ENCODE measurements around the gene AKR1C2.
"Not testable (repeated sequence)": the region's sequence is repeated elsewhere in the genome, so short reads cannot be mapped to it uniquely, and the experiment has no call there.

AKR1C2 gene

DNA sequence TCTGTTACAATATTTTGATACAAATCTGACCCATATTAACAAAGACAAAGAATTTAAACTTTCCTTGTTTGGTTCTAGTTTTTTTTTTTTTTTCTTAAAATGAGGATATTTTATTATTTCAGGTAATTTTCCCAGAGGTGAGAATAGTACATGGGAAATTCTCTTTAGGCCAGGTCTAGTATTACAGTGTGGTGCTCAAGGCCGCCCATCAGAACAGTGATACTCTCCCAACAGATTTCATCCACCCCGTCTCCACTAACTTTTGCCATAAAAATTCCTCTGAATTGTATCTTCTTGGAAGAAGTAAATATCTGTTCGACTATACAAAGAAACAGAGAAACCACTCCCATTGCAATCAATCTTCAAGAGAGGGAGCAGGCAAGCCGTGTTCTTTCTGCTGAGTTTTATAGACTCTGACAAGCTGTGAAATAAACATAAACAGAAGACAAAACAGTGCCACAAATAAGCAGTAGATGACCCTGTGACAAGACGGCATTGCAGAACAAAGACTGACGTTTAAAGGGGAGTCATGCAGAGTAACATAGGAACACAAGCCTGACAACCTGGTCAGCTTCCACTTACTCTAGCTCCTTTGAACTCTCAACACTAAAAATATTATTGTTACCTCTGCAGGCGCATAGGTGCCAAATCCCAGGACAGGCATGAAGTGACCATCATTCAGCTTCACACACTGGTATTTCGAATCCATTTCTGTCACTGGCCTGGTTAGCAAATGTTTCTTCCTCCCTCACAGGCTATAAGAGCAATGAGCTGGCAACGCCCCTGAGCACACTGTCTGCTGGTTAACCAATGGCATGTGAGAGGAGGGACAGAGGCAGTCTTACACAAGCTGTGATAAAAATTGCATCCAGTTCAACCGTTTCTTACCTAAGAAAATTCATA, at the start of gene AKR1C2:
TSS of gene AKR1C2 (minus strand) at position 731 of the 903 bp plus-strand sequence. CDS start at position 709, 22 bp downstream.
- not testable (repeated sequence) for H3K36me3 Mint-ChIP-seq (ENCODE audit: low read depth); H3K9me3 Mint-ChIP-seq; H3K4me1 Mint-ChIP-seq (ENCODE audit: low read depth); DNase-seq (ENCODE audit: low spot score); H3K27me3 Mint-ChIP-seq (ENCODE audit: low read depth); H3K27ac Mint-ChIP-seq; H3K4me3 Mint-ChIP-seq

DNA sequence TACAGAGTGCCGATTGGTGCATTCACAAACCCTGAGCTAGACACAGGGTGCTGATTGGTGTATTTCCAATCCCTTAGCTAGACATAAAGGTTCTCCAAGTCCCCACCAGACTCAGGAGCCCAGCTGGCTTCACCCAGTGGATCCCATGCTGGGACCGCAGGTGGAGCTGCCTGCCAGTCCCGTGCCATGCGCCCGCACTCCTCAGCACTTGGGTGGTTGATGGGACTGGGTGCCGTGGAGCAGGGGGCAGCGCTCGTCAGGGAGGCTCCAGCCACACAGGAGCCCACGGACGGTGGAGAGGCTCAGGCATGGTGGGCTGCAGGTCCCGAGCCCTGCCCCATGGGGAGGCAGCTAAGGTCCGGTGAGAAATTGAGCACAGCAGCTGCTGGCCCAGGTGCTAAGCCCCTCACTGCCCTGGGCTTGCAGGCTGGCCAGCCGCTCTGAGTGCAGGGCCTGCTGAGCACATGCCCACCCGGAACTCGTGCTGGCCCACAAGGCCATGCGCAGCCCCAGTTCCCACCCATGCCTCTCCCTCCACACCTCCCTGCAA, 49.4 kb upstream of the AKR1C2 start:
- not testable (repeated sequence) for H3K27me3 Mint-ChIP-seq (ENCODE audit: low read depth); H3K4me3 Mint-ChIP-seq

DNA sequence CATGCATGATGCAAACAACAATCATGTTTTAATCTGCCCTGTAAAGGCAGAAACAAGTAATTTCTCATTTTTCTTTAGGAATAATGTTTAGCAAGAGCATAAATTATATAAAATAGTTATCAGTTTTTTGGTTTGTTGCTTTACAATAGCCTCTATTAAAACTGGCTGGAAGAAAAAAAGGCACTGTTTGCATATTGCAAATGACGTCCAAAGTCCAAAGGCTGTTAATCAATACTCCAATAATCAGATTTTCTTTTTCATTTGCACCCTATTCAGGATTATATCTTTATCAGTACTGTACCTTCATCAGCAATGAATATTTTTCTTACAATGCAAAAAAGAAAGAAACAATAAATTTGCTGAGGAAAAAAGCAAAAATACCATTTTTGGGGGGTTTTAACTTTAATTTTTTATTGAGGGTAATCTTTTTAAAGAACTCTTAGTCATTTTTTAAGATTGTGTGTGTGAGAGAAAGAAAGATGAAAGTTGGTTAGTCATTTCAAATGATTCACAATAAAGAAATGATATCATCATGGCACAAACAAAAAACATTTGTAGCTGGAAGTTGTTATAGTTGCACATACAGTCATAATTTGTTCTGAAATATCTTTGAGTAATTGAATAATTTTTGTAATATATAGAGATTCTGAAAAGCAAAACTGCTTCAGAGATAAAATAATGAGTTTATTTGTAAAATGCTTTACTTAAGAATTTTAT, 44.4 kb upstream of the AKR1C2 start:
- H3K4me1 Mint-ChIP-seq (ENCODE audit: low read depth): no peaks in the 10 kb centered on the region

More for the DNA sequence above, 49.4 kb upstream of the AKR1C2 start:
- not testable (repeated sequence) for H3K27ac Mint-ChIP-seq; H3K4me1 Mint-ChIP-seq (ENCODE audit: low read depth); H3K36me3 Mint-ChIP-seq (ENCODE audit: low read depth); H3K9me3 Mint-ChIP-seq; DNase-seq (ENCODE audit: low spot score)

DNA sequence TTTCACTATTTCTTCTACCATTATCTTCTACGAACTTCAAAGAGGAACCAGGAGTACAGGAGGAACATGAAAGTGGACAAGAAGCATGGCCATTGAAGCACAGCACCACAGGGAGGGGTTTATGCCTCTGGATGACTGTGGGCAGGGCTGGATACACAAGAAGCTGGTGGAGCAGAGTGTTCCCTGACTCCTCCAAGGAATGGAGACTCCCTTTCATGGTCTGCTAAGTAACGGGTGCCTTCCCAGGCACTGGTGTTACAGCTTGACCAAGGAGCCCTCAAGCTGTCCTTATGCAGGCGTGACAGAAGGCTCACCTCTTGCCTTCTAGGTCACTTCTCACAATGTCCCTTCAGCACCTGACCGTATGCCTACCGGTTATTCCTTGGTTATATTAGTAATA, 43.4 kb upstream of the AKR1C2 start:
- H3K27me3 Mint-ChIP-seq (ENCODE audit: low read depth); DNase-seq (ENCODE audit: low spot score); H3K36me3 Mint-ChIP-seq (ENCODE audit: low read depth); H3K27ac Mint-ChIP-seq; H3K4me1 Mint-ChIP-seq (ENCODE audit: low read depth); H3K4me3 Mint-ChIP-seq; H3K9me3 Mint-ChIP-seq: not testable (repeated sequence)

More for the DNA sequence above, 44.4 kb upstream of the AKR1C2 start:
- Mint-ChIP-seq H3K27me3 (ENCODE audit: low read depth) (no peaks in the 10 kb centered on the region), H3K27ac (no peak overlapping the region), H3K9me3 (no peaks in the 10 kb centered on the region), H3K36me3 (ENCODE audit: low read depth) (no peaks in the 10 kb centered on the region), H3K4me3 (no peak overlapping the region)
- DNase-seq (ENCODE audit: low spot score): no peak

DNA sequence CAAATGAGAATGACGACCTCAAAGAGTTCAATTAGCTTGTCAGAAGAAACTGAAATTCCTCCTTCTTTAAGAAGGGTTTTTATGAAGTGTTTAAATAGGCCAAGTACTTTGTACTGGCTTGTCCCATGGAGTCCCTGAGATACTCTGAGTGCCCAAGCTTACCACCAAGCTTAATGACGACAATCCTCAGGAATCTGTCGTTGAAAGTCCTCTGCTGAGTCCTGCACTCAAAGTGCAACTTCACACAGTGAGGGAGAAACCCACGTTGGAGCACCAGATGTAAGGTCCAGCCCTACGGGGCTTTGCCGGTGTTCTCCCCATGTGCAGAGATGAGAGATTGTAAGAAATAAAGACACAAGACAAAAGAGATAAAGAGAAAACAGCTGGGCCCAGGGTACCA, 42.8 kb upstream of the AKR1C2 start:
- DNase-seq (ENCODE audit: low spot score): no peak
- Mint-ChIP-seq H3K4me1 (ENCODE audit: low read depth) (no peaks in the 10 kb centered on the region), H3K36me3 (ENCODE audit: low read depth) (no peaks in the 10 kb centered on the region), H3K27ac (no peak overlapping the region), H3K27me3 (ENCODE audit: low read depth) (no peaks in the 10 kb centered on the region), H3K9me3 (no peaks in the 10 kb centered on the region), H3K4me3 (no peak overlapping the region)

DNA sequence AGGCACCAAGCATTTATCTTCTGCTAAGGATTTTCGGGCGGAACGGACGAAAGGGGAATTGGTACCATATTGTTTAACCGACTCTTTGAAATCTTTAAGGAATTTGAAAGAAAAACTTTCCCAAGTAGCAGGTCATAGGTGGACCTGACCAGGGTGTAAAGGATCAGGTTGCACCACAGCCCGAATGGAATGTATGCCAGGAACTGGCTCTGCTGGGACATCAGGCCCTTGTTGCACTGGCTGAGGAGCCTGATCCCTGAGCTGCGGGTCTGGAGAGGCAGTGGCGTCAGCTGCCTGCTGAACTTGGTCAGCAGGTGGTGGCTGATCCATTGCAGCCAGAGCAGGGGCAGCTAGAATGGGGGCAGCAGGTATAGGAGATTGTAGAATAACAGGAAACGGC, 41.4 kb upstream of the AKR1C2 start:
- Mint-ChIP-seq H3K4me1 (ENCODE audit: low read depth) (no peaks in the 10 kb centered on the region), H3K27me3 (ENCODE audit: low read depth) (no peaks in the 10 kb centered on the region), H3K36me3 (ENCODE audit: low read depth) (no peaks in the 10 kb centered on the region), H3K4me3 (no peak overlapping the region), H3K9me3 (no peaks in the 10 kb centered on the region), H3K27ac (no peak overlapping the region)
- no peak for DNase-seq (ENCODE audit: low spot score)

DNA sequence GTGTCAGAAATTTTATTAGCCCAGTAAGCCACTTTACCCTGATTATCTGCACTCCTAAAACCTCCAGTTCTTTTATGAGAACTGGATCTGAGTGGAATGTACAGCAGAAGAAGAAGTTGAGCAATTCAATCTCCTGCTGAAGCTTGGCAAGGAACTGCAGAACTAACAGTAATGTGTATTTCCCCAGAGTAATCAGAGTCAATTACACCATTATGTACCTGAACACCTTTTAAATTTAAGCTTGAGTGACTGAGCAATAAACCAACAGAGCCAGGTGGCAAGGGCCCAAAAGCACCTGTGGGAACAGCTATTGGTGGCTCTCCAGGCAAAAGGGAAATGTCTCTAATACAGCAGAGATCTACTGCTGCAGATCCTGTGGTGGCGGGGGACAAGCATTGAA, 40.1 kb upstream of the AKR1C2 start:
- no peaks in the 10 kb centered on the region for H3K36me3 Mint-ChIP-seq (ENCODE audit: low read depth)
- no peak overlapping the region for H3K4me3 Mint-ChIP-seq
- DNase-seq (ENCODE audit: low spot score): no peak
- no peaks in the 10 kb centered on the region for H3K4me1 Mint-ChIP-seq (ENCODE audit: low read depth)
- H3K9me3 Mint-ChIP-seq: no peaks in the 10 kb centered on the region
- H3K27me3 Mint-ChIP-seq (ENCODE audit: low read depth): no peaks in the 10 kb centered on the region
- no peak overlapping the region for H3K27ac Mint-ChIP-seq

DNA sequence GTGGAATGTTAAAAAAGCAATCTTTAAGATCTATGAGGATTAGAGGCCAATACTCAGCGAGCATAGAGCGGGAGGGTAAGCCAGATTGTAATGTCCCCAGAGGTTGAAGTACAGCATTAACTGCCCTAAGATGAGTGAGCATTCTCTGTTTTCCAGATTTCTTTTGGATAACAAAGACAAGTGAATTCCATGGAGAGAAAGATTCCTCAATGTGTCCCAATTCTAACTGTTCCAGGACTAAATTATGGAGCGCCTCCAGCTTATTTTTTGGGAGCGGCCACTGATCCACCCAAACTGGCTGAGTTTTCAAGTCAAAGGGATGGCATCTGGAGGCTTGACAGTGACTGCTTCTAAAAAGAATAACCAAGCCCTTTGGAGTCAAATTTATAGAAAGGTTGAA, 39.3 kb upstream of the AKR1C2 start:
- no peaks in the 10 kb centered on the region for H3K9me3 Mint-ChIP-seq
- H3K36me3 Mint-ChIP-seq (ENCODE audit: low read depth): no peaks in the 10 kb centered on the region
- no peak for DNase-seq (ENCODE audit: low spot score)
- H3K27ac Mint-ChIP-seq: no peak overlapping the region
- no peaks in the 10 kb centered on the region for H3K27me3 Mint-ChIP-seq (ENCODE audit: low read depth)
- no peak overlapping the region for H3K4me3 Mint-ChIP-seq
- no peaks in the 10 kb centered on the region for H3K4me1 Mint-ChIP-seq (ENCODE audit: low read depth)

DNA sequence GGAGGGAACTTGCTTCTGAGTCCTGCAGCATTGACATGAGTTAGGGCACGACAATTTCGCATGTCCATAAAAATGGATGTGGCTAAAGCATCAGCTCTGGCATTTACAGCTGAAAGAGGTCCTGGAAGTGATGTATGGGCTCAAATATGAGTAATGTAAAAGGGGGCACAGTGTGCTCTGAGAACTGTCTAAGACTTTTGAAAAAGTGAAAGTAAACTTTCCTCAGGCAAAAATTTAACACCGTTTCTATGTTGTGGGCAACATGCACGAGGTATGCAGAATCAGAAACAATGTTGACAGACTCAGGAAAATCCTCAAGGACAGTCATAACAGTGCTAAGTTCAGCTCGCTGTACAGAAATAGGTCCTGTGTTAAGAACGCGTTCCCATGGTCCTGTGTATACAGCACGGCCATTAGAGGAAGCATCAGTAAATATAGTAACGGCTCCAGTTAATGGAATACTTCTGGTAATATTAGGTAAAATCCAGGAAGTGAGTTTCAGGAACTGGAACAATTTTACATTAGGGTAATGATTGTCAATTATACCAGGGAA, 37.9 kb upstream of the AKR1C2 start:
- Mint-ChIP-seq H3K27me3 (ENCODE audit: low read depth) (no peaks in the 10 kb centered on the region), H3K36me3 (ENCODE audit: low read depth) (no peaks in the 10 kb centered on the region), H3K4me3 (no peak overlapping the region), H3K4me1 (ENCODE audit: low read depth) (no peaks in the 10 kb centered on the region), H3K9me3 (no peaks in the 10 kb centered on the region), H3K27ac (no peak overlapping the region)
- DNase-seq (ENCODE audit: low spot score): no peak

DNA sequence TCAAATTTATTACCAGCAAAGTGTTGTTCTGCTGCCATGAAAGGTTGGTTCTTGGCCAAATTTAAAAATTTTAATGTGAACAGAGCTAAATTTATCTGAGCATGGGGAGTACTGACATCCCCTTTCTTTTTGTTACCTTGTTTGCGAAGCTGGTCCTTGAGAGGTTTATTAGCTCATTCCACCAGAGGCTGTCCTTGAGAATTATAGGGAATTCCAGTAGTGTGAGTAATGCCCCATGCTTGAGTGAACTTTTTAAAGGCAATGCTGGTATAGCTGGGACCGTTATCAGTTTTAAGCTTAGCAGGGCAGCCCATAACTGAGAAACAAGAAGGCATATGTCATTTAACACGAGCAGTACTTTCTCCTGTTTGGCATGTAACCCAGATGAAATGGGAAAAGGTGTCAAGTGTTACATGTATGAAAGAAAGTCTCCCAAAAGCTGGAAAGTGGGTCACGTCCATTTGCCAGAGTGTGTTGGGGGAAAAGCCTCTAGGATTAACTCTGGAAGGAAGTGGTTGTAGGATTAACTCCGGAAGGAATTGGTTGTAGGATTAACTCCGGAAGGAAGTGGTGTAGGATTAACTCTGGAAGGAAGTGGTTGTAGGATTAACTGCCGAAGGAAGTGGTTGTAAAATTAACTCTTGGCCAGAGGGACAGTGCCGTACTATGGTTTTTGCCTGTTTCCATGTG, 37.3 kb upstream of the AKR1C2 start:
- H3K27me3 Mint-ChIP-seq (ENCODE audit: low read depth): no peaks in the 10 kb centered on the region
- no peaks in the 10 kb centered on the region for H3K9me3 Mint-ChIP-seq
- H3K36me3 Mint-ChIP-seq (ENCODE audit: low read depth): no peaks in the 10 kb centered on the region
- no peak overlapping the region for H3K27ac Mint-ChIP-seq
- no peak overlapping the region for H3K4me3 Mint-ChIP-seq
- no peak for DNase-seq (ENCODE audit: low spot score)
- H3K4me1 Mint-ChIP-seq (ENCODE audit: low read depth): no peaks in the 10 kb centered on the region

DNA sequence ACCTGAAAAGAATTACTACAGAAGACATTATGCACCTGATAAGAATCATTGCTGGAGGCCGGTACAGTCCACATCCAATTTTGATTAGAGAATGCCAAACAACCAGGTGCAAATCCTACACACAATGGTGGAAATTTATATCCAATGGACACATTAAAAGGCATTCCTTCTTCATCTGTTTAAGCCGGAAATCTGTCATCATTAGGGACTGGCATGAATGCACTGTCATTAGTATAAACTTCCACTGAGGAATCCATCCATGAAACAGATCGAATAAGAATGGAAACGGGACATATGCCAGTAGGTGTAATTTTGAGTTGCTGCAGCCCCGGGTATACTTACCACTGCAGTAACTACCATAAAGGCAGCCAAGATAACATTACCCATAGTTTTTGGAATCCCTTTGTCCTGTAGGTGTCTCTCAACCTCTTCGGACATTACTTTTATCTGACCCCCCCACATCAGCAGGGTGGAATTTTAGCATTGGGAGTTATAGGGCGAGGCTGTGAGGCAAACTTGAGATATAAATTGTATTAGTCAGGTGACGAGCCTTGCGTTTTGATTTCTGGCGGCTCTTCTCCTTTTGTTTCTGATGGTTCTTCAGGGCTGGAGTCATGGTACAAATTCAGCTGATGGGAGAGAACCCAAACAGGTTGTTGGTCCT, 36.5 kb upstream of the AKR1C2 start:
- Mint-ChIP-seq H3K4me3 (no peak overlapping the region), H3K27ac (no peak overlapping the region), H3K4me1 (ENCODE audit: low read depth) (no peaks in the 10 kb centered on the region), H3K36me3 (ENCODE audit: low read depth) (no peaks in the 10 kb centered on the region), H3K9me3 (peaks cover 6% of the 10 kb centered on the region), H3K27me3 (ENCODE audit: low read depth) (no peaks in the 10 kb centered on the region)
- no peak for DNase-seq (ENCODE audit: low spot score)

DNA sequence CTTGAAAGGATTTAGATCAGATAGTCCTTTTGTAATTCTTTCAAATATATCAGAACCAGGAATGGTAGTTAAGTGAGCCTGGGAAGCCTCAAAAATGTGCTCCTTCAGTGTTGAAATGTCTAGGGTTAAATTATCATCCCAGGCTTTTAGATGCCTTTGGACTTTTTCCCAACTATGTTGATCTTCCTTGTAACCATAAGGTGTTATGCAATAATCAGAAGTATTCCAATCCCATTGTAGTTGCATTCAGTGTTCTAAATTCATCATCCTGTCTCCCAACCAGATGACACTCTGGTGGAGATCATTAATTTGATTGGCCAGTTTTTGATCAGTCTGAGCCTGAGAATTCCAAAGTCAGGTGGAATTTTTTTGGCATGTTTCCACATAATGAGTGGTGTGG, 35.1 kb upstream of the AKR1C2 start:
- H3K27ac Mint-ChIP-seq: no peak overlapping the region

DNA sequence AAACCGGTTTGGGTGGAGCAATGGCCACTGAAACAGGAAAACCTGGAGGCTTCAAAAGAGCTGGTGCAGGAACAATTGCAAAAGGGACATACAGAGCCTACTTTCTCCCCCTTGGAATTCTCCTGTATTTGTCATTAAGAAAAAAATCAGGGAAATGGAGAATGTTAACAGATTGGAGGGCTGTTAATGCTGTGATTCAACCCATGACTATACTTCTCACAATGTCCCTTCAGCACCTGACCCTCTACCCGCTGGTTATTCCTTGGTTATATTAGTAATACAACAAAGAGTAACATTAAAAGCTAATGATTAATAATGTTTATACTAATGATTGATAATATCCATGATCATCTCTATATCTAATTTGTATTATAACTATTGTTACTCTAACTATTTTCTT, 34.4 kb upstream of the AKR1C2 start:
- Mint-ChIP-seq H3K27ac (no peak overlapping the region), H3K36me3 (ENCODE audit: low read depth) (no peaks in the 10 kb centered on the region), H3K4me1 (ENCODE audit: low read depth) (no peaks in the 10 kb centered on the region), H3K9me3 (peaks cover 12% of the 10 kb centered on the region), H3K27me3 (ENCODE audit: low read depth) (no peaks in the 10 kb centered on the region), H3K4me3 (no peak overlapping the region)
- no peak for DNase-seq (ENCODE audit: low spot score)

More for the DNA sequence above, 35.1 kb upstream of the AKR1C2 start:
- Mint-ChIP-seq H3K36me3 (ENCODE audit: low read depth) (no peaks in the 10 kb centered on the region), H3K9me3 (peaks cover 11% of the 10 kb centered on the region), H3K4me1 (ENCODE audit: low read depth) (no peaks in the 10 kb centered on the region), H3K4me3 (no peak overlapping the region), H3K27me3 (ENCODE audit: low read depth) (no peaks in the 10 kb centered on the region)
- no peak for DNase-seq (ENCODE audit: low spot score)
